GM19351 (cell line): ENCODE data around the gene MYO15B.
"Not testable (repeated sequence)": the region's sequence is repeated elsewhere in the genome, so short reads cannot be mapped to it uniquely, and the experiment has no call there.

Experiments
- ATAC-seq: cut with Tn5 transposase; IDR thresholded peaks from one replicate; pipeline ENCODE4 v1.9.1; 2021; ENCODE audit warnings: mild to moderate bottlenecking, moderate library complexity; ENCODE audit not compliant: unreplicated experiment

The MYO15B gene

DNA sequence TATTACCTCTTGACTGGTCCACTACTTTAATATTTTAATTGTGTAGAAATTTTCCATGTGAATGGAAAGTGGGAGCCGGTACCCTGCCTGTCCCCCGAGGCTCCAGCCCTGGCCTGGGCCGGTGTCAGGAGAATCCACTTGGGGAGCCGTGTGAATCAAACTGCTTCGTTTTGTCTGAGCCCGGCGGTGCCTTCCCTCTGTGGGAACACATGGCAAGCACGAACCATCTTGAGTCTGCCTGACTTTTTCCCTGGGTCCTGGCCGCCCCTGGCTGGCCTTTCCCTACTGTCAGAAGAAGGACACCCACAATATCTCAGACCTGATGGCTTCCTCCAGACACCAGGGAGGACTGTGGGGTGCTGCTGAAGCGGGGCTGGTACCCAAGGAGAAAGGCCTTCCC, 12.4 kb upstream of the MYO15B start:
- no peak for ATAC-seq

DNA sequence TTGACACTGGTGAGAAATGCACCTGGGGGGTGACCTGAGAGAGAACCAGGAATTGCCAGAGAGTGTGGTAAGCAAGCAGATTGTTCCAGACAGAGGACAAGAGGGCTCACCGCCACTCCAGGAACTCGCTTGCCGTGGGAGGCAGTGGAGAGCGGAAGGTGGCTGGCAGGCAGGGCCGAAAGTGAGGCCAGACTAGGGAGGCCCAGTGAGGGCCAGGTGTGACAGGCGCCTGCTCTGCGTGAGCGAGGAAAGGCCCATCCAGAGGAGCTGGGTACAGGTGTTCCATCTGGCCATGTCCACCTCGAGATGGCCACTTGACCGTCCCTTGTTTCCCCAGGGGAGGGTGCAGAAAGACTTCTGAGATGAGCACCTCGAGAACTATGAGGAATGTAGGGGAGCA, 11.9 kb upstream of the MYO15B start:
- no peak for ATAC-seq

DNA sequence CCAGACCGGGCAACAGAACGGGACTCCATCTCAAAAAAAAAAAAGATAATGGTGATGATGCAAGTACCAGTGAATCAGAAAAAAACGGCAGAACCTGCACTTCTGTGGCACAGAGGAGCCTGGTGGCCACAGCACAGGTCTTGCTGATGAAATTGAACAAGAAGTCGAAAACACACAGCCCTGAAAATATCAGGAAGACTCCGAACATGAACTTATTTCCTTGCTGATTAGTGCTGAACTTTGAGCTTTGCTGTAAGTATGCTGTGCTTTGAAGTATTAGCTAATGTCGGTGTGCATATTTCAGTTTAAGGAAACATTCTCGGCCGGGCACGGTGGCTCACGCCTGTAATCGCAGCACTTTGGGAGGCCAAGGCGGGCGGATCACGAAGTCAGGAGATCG, 10.9 kb upstream of the MYO15B start:
- no peak for ATAC-seq

GRCh38 chr17:75581121-75581725, 6.4 kb upstream of the MYO15B start:
- ATAC-seq, result not testable (repeated sequence)

- not testable (repeated sequence) for ATAC-seq
Measured at GRCh38 chr17:75583197-75583596, 4.4 kb upstream of the MYO15B start.

GRCh38 chr17:75584849-75585175, 2.8 kb upstream of the MYO15B start:
- no peak for ATAC-seq

DNA sequence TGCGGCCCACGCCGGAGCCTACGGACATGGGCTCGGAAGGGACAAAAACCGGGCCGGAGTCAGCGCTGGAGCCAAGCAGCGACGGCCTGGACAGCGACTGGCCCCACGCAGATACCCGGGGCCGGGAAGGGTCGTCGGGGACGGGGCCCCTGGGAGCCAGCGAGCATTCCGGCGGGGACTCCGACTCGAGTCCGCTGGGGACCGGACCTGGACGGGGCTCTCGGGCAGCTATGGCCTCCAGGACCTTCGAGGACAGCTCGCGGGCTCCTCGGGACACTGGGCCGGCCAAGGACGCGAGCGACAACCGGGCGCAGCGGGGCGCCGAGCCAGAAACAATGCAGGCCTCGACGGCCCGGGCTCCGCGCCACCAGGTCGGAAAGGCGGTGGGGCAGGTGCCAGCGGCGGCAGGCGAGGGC, 1.0 kb downstream of the MYO15B start:
- peak; percentile 14 for ATAC-seq

- peak; percentile 72 for ATAC-seq
Measured at GRCh38 chr17:75589012-75589918, 1.7 kb downstream of the MYO15B start.

GRCh38 chr17:75589919-75590303, 2.3 kb downstream of the MYO15B start:
- no peak for ATAC-seq

- no peak for ATAC-seq
Measured at GRCh38 chr17:75590314-75590761, 2.7 kb downstream of the MYO15B start.

GRCh38 chr17:75590849-75591721, 3.5 kb downstream of the MYO15B start:
- no peak for ATAC-seq

- no peak for ATAC-seq
Measured at GRCh38 chr17:75591722-75592302, 4.2 kb downstream of the MYO15B start.

- no peak for ATAC-seq
Measured at GRCh38 chr17:75592348-75593020, 4.9 kb downstream of the MYO15B start.

DNA sequence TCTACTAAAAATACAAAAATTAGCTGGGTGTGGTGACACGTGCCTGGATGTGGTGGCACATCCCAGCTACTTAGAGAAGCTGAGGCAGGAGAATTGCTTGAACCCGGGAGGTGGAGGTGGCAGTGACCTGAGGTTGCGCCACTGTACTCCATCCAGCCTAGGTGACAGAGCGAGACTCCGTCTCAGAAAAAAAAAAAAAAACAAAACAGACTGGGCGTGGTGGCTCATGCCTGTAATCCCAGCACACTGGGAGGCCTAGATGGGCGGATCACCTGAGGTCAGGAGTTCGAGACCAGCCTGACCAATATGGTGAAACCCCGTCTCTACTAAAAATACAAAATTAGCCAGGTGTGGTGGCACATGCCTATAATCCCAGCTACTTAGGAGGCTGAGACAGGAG, 5.8 kb downstream of the MYO15B start:
- ATAC-seq, result not testable (repeated sequence)

- ATAC-seq, result no peak
Measured at GRCh38 chr17:75594499-75595283, 7.1 kb downstream of the MYO15B start.

DNA sequence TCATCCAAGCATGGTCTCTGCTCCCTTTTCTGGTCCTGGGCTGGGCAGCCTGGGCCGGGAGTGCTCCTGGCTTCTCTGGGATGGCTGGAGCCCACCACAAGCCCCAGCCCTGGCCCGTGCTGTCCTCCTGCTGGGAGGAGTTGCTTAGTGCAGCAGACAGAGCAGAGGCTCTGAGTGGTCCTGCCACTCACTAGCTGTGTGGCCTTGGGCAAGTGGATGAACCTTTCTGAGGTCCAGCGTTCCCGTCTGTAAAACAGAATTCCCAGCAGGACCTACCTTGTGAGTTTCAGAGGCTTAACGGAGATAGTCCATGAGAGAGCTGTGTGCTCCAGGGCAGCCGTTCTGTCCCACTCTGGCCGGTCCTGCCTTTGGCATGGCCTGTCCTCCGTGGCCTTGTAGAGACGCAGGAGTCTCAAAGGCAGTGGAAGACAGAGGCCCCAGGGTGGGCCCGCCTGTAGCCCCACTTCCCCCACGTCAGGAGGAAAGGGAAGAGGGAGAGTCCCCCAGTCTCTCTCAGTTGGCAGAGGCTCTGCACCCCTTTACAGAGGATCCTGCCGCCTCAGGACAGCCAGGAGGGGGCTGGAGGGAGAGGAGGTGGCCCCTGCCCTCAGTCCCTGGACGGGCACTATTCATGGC, 7.8 kb downstream of the MYO15B start:
- no peak for ATAC-seq

GRCh38 chr17:75595920-75596313, 8.3 kb downstream of the MYO15B start:
- ATAC-seq, result no peak

- ATAC-seq, result no peak
Measured at GRCh38 chr17:75596320-75597087, 8.9 kb downstream of the MYO15B start.
